Neural cell (in vitro differentiated cells): ENCODE results near the gene SDCBP2. TPM values are rescaled to one million over a fixed set of nuclear protein-coding genes. Genes with fewer than 3 reads are reported as not detected.

ENCODE experiments used
- H2AFZ ChIP-seq: fragments of 200-600, 300-800 bp; sonication (generic), shearing (Covaris generic); 2 replicates; pipeline ENCODE4 v1.6.0; 2014; ENCODE audit warnings: low read depth, mild to moderate bottlenecking, antibody characterized with exemption, low read length, moderate library complexity
- H3F3A ChIP-seq: fragments of 200-600 bp; shearing (Covaris generic); 2 replicates; pipeline ENCODE4 v1.6.1; 2016; ENCODE audit warnings: mild to moderate bottlenecking, moderate library complexity, mixed read lengths, antibody characterized with exemption, low read length; ENCODE audit not compliant: insufficient read depth, poor library complexity, severe bottlenecking
- H3K27ac ChIP-seq: fragments of 200-600, 300-800 bp; sonication (generic), shearing (Covaris generic); 2 replicates; pipeline ENCODE4 v1.5.1; 2014; ENCODE audit warnings: mild to moderate bottlenecking, low read length, moderate library complexity
- H3K27me3 ChIP-seq: fragments of 300-800, 200-600 bp; sonication (generic), shearing (Covaris generic); 2 replicates; pipeline ENCODE4 v1.6.0; 2014; ENCODE audit warnings: mild to moderate bottlenecking, low read depth, low read length, moderate library complexity; ENCODE audit not compliant: insufficient read depth
- H3K36me3 ChIP-seq: fragments of 300-800, 200-600 bp; sonication (generic), shearing (Covaris generic); 2 replicates; pipeline ENCODE4 v1.5.1; 2014; ENCODE audit warnings: mild to moderate bottlenecking, antibody characterized with exemption, low read length, moderate library complexity; ENCODE audit not compliant: insufficient read depth
- H3K4me2 ChIP-seq: fragments of 300-800, 200-600 bp; sonication (generic), shearing (Covaris generic); 2 replicates; pipeline ENCODE4 v1.6.0; 2014; ENCODE audit warnings: mild to moderate bottlenecking, low read length
- H3K4me3 ChIP-seq: fragments of 300-800, 200-600 bp; sonication (generic), shearing (Covaris generic); 2 replicates; pipeline ENCODE4 v1.5.1; 2014; ENCODE audit warnings: mild to moderate bottlenecking, low read length, moderate library complexity
- H3K79me2 ChIP-seq: fragments of 200-600 bp; shearing (Covaris generic); replicated peaks from 2 replicates; pipeline ENCODE4 v1.6.0; 2014; ENCODE audit warnings: mild to moderate bottlenecking, low read length, moderate library complexity; ENCODE audit not compliant: insufficient read depth
- H3K9ac ChIP-seq: fragments of 300-800, 200-600 bp; sonication (generic), shearing (Covaris generic); 2 replicates; pipeline ENCODE4 v1.6.1; 2016; ENCODE audit warnings: mild to moderate bottlenecking, low read length, mixed read lengths
- H3K9me2 ChIP-seq: fragments of 200-600 bp; shearing (Covaris generic); 2 replicates; pipeline ENCODE4 v1.6.1; 2016; ENCODE audit warnings: mild to moderate bottlenecking, low read length, mixed read lengths; ENCODE audit not compliant: insufficient read depth
- H3K9me3 ChIP-seq: fragments of 200-600, 300-800 bp; sonication (generic), shearing (Covaris generic); 2 replicates; pipeline ENCODE4 v1.6.1; 2016; ENCODE audit warnings: mild to moderate bottlenecking, mixed run types, low read length, moderate library complexity, mixed read lengths
- H4K20me1 ChIP-seq: fragments of 200-600 bp; shearing (Covaris generic); 2 replicates; pipeline ENCODE4 v1.6.1; 2016; ENCODE audit warnings: mild to moderate bottlenecking, mixed run types; ENCODE audit not compliant: insufficient read depth
- EP300 ChIP-seq: fragments of 450-650 bp; conservative IDR thresholded peaks from 2 replicates; pipeline ENCODE4 v1.6.1; 2014; ENCODE audit warnings: antibody characterized with exemption, mild to moderate bottlenecking, moderate library complexity; ENCODE audit not compliant: poor library complexity, severe bottlenecking
- EZH2 ChIP-seq: fragments of 200-600, 300-800 bp; shearing (Covaris generic), sonication (generic); IDR thresholded peaks from 2 replicates; pipeline ENCODE4 v1.6.1; 2014; ENCODE audit warnings: antibody characterized with exemption, low read length, borderline replicate concordance, mild to moderate bottlenecking; ENCODE audit not compliant: insufficient read depth, poor library complexity, severe bottlenecking
- MXI1 ChIP-seq: fragments of 450-650 bp; conservative IDR thresholded peaks from 2 replicates; pipeline ENCODE4 v1.6.1; 2014; ENCODE audit warnings: antibody characterized with exemption, mild to moderate bottlenecking; ENCODE audit not compliant: poor library complexity, severe bottlenecking
- POLR2AphosphoS5 ChIP-seq: IDR thresholded peaks from 2 replicates; pipeline ENCODE4 v1.6.1; 2012
- RAD21 ChIP-seq: fragments of 450-650 bp; conservative IDR thresholded peaks from 2 replicates; pipeline ENCODE4 v1.6.1; 2014; ENCODE audit warnings: antibody characterized with exemption, mild to moderate bottlenecking, moderate library complexity
- SMC3 ChIP-seq: fragments of 450-650 bp; conservative IDR thresholded peaks from 2 replicates; pipeline ENCODE4 v1.6.1; 2014; ENCODE audit warnings: antibody characterized with exemption, mild to moderate bottlenecking, moderate library complexity; ENCODE audit not compliant: poor library complexity
- TAF1 ChIP-seq: IDR thresholded peaks from 2 replicates; pipeline ENCODE4 v1.6.1; 2012; ENCODE audit warnings: low read depth
- polyA plus RNA-seq: library from polyadenylated mRNA; depleted of rRNA; stranded (reverse); fragments of >200 nt; gene quantifications from 2 replicates; pipeline ENCODE4 v1.2.3, GENCODE V29; 2014
- TF ChIP-seq, protein P1 (sequence below): IDR thresholded peaks from 2 replicates; pipeline ENCODE4 v1.6.1; 2012; ENCODE audit warnings: borderline replicate concordance
- TF ChIP-seq, protein P2 (sequence below): fragments of 450-650 bp; IDR thresholded peaks from 2 replicates; pipeline ENCODE4 v1.5.1; 2014; ENCODE audit warnings: antibody characterized with exemption, mild to moderate bottlenecking, moderate library complexity; ENCODE audit not compliant: poor library complexity, severe bottlenecking

Gene SDCBP2
- polyA plus RNA-seq, 1 donor from 2014 or later = 5.2 TPM

DNA sequence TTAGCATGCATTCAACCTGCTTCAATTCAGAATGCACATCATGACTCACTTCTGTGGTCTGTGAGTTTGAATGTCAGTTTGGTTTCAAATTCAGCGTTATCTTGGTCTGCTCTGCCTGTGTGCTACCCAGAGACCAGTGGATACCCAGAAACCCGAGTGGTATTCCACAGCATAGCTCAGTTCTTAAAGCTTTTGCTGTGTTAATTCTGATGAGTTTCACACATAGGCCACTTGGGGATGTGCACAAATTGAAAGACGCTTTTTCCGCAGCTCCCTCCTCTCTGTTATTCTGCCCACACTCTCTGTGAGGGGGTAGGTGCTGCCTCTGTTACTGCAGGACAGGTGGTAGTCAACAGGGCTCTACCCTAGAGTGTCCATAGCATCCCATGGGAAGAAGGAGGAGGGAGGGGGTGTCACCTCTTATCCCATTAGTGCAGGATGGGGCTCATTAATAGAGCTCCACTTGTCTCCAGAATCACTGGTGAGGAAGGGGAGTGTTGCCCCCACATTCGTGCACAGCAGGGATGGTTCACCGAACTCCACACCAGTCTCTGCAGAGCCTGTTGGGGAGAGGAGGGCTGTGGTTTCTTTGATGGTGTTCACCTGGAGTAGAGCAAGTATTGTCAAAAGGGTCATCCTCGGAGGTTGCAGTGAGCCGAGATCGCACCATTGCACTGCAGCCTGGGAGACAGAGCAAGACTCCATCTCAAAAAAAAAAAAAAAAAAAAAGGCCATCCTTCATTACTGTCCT, 29.2 kb upstream of the SDCBP2 start:
- Histone ChIP-seq H3K27ac (no peak overlapping the region), H3K9me3 (no peaks in the 10 kb centered on the region), H3K36me3 (peaks cover 3% of the 10 kb centered on the region), H3F3A (no peaks in the 10 kb centered on the region), H3K27me3 (no peaks in the 10 kb centered on the region), H3K9ac (no peak overlapping the region), H4K20me1 (no peaks in the 10 kb centered on the region), H3K4me3 (no peak overlapping the region), H3K79me2 (no peaks in the 10 kb centered on the region), H3K9me2 (no peaks in the 10 kb centered on the region), H3K4me2 (no peak overlapping the region), H2AFZ (no peak overlapping the region)
- TF ChIP-seq POLR2AphosphoS5 (no peak), RAD21 (no peak), EZH2 (no peak), EP300 (no peak), MXI1 (no peak), SMC3 (no peak), TAF1 (no peak)
- TF ChIP-seq, protein P1, sequence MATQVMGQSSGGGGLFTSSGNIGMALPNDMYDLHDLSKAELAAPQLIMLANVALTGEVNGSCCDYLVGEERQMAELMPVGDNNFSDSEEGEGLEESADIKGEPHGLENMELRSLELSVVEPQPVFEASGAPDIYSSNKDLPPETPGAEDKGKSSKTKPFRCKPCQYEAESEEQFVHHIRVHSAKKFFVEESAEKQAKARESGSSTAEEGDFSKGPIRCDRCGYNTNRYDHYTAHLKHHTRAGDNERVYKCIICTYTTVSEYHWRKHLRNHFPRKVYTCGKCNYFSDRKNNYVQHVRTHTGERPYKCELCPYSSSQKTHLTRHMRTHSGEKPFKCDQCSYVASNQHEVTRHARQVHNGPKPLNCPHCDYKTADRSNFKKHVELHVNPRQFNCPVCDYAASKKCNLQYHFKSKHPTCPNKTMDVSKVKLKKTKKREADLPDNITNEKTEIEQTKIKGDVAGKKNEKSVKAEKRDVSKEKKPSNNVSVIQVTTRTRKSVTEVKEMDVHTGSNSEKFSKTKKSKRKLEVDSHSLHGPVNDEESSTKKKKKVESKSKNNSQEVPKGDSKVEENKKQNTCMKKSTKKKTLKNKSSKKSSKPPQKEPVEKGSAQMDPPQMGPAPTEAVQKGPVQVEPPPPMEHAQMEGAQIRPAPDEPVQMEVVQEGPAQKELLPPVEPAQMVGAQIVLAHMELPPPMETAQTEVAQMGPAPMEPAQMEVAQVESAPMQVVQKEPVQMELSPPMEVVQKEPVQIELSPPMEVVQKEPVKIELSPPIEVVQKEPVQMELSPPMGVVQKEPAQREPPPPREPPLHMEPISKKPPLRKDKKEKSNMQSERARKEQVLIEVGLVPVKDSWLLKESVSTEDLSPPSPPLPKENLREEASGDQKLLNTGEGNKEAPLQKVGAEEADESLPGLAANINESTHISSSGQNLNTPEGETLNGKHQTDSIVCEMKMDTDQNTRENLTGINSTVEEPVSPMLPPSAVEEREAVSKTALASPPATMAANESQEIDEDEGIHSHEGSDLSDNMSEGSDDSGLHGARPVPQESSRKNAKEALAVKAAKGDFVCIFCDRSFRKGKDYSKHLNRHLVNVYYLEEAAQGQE = no peak
- TF ChIP-seq, protein P2, sequence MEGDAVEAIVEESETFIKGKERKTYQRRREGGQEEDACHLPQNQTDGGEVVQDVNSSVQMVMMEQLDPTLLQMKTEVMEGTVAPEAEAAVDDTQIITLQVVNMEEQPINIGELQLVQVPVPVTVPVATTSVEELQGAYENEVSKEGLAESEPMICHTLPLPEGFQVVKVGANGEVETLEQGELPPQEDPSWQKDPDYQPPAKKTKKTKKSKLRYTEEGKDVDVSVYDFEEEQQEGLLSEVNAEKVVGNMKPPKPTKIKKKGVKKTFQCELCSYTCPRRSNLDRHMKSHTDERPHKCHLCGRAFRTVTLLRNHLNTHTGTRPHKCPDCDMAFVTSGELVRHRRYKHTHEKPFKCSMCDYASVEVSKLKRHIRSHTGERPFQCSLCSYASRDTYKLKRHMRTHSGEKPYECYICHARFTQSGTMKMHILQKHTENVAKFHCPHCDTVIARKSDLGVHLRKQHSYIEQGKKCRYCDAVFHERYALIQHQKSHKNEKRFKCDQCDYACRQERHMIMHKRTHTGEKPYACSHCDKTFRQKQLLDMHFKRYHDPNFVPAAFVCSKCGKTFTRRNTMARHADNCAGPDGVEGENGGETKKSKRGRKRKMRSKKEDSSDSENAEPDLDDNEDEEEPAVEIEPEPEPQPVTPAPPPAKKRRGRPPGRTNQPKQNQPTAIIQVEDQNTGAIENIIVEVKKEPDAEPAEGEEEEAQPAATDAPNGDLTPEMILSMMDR = no peak

DNA sequence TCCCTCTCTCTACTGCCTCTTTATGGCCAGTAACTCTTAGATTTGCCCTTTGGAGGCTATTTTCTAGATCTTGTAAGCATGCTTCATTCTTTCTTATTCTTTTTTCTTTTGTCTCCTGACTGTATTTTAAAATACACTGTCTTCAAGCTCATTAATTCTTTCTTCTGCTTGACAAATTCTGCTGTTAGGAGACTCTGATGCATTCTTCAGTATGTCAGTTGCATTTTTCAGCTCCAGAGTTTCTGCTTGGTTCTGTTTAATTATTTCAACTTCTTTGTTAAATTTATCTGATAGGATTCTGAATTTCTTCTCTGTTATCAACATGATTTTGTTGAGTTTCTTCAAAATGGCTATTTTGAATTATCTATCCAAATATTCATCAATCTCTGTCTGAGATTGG, 25.0 kb upstream of the SDCBP2 start:
- Histone ChIP-seq H3K36me3 (peaks cover 3% of the 10 kb centered on the region), H2AFZ (no peak overlapping the region), H3K9me2 (no peaks in the 10 kb centered on the region), H3K9ac (no peak overlapping the region), H4K20me1 (no peaks in the 10 kb centered on the region), H3K9me3 (no peaks in the 10 kb centered on the region), H3K79me2 (no peaks in the 10 kb centered on the region), H3K27ac (no peak overlapping the region), H3K4me2 (no peak overlapping the region), H3K27me3 (no peaks in the 10 kb centered on the region), H3K4me3 (no peak overlapping the region), H3F3A (no peaks in the 10 kb centered on the region)
- TF ChIP-seq EZH2 = no peak
- TF ChIP-seq, protein P1 = no peak
- TF ChIP-seq EP300 = no peak
- no peak for TF ChIP-seq POLR2AphosphoS5
- no peak for TF ChIP-seq RAD21
- no peak for TF ChIP-seq TAF1
- TF ChIP-seq, protein P2 = no peak
- TF ChIP-seq MXI1 = no peak
- no peak for TF ChIP-seq SMC3
